Measurements from ENCODE around the gene VMP1.
A peak's percentile ranks its signal among the peaks of the same experiment; 100 is the strongest.
"Not testable (repeated sequence)": the region's sequence is repeated elsewhere in the genome, so short reads cannot be mapped to it uniquely, and the experiment has no call there.

VMP1 gene

GRCh38 chr17:59812139-59812538 is 104.7 kb downstream of the VMP1 start:
- DNase-seq (ENCODE audit: low spot score) = no peak

- no peak for DNase-seq (ENCODE audit: low spot score)
Observed at GRCh38 chr17:59814276-59814675, 106.8 kb downstream of the VMP1 start.

- no peak for DNase-seq (ENCODE audit: low spot score)
Observed at GRCh38 chr17:59814685-59815084, 107.2 kb downstream of the VMP1 start.

GRCh38 chr17:59815965-59816364 is 108.5 kb downstream of the VMP1 start:
- no peak for DNase-seq (ENCODE audit: low spot score)

GRCh38 chr17:59825533-59826322 is 118.3 kb downstream of the VMP1 start:
- no peak for DNase-seq (ENCODE audit: low spot score)

GRCh38 chr17:59826706-59827453 is 119.4 kb downstream of the VMP1 start:
- no peak for DNase-seq (ENCODE audit: low spot score)

- no peak for DNase-seq (ENCODE audit: low spot score)
Observed at GRCh38 chr17:59827721-59828477, 120.4 kb downstream of the VMP1 start.

- DNase-seq (ENCODE audit: low spot score) = no peak
Observed at GRCh38 chr17:59828478-59828760, 121.0 kb downstream of the VMP1 start.

- DNase-seq (ENCODE audit: low spot score) = not testable (repeated sequence)
Observed at GRCh38 chr17:59828819-59829216, 121.4 kb downstream of the VMP1 start.

GRCh38 chr17:59829217-59830006 is 122.0 kb downstream of the VMP1 start:
- DNase-seq (ENCODE audit: low spot score) = peak; percentile 96

GRCh38 chr17:59830007-59830630 is 122.7 kb downstream of the VMP1 start:
- no peak for DNase-seq (ENCODE audit: low spot score)

GRCh38 chr17:59830846-59831486 is 123.5 kb downstream of the VMP1 start:
- DNase-seq (ENCODE audit: low spot score) = no peak

- DNase-seq (ENCODE audit: low spot score) = no peak
Observed at GRCh38 chr17:59832883-59833379, 125.5 kb downstream of the VMP1 start.

- peak; percentile 100 for DNase-seq (ENCODE audit: low spot score)
Observed at GRCh38 chr17:59837308-59838051, 130.0 kb downstream of the VMP1 start.

- DNase-seq (ENCODE audit: low spot score) = peak; percentile 40
Observed at GRCh38 chr17:59838052-59838916, 130.8 kb downstream of the VMP1 start.

GRCh38 chr17:59839651-59840328 is 132.3 kb downstream of the VMP1 start:
- no peak for DNase-seq (ENCODE audit: low spot score)

GRCh38 chr17:59840329-59841090 is 133.1 kb downstream of the VMP1 start:
- no peak for DNase-seq (ENCODE audit: low spot score)
